Measurements from ENCODE around the gene CCL1. TPM values are rescaled to one million over a fixed set of nuclear protein-coding genes. Genes with fewer than 3 reads are reported as not detected.

The CCL1 gene
- total RNA-seq, 1 donor from 2014 or later = not detected

DNA sequence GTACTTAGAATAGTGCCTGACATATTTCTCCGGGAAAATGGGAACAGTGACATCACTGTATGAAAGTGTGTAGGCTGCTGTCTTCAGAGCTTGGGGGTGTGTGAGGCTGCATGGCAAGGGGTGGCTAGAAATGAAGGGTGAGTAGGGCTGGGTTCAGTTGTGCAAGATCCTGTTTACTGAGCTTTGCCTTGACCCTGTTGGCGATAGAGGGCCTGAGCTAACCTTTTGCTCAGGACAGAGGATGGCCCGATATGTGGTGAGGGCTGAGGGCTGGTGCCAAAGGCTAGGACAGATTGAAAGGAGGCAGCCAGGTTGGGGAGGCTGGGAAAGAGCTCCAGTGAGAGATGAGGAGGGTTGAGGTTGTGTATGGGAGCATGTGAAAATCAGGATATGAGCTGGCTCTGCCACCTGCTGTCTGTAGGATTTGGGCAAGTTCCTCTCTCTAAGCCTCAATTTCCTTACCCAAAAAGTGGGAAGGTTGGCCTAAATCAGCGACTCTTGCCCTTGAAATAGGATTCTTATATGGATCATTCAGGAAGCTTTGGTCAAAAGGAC is 6.0 kb upstream of the CCL1 start:
- Histone ChIP-seq H3K27me3 (ENCODE audit: control insufficient read depth, insufficient read depth, low read length) (no peaks in the 10 kb centered on the region), H3K36me3 (ENCODE audit: control insufficient read depth, insufficient read depth, low read length) (no peaks in the 10 kb centered on the region), H3K4me3 (ENCODE audit: low read depth, low read length) (no peak overlapping the region)
- no peak for TF ChIP-seq CTCF (IDR thresholded peaks at IDR 0.05; ENCODE audit: insufficient read depth, low read length, severe bottlenecking)
- DNase-seq (ENCODE audit: low read depth) (no peak), FAIRE-seq (no peak)

DNA sequence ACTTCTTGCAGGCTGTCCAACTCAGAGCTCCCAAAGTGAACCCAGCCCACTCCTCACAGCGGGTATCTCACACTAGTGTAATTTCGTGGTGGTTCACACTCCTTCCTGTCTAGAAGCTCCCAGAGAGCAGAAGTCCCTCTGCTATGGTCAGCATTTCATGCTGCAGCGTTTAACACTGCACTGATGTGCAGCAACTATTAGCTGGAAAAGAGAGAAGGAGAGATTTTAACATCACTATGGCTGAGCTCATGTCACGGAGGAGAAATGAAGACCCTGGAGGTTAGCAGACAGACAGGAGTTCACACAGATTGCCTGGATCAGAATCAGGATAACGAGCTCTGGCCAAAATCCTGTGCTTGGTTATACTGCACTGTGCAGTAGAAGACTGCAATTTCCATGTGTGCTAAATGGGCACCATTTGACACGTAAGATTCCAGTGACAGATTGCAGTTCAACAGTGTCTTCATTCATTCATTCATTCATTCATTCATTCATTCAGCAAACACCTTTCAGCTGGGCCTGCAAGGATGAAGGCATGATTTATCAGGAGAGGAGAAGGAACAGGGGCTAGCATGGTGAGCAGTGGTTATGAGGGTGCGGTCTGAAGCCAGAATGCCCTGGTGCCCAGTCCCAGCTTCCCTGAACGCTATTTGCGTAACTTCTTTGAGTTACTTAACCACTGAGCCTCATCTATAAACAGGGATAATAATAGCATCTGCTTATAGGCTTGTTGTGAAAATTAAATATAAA is 5.3 kb upstream of the CCL1 start:
- TF ChIP-seq CTCF (IDR thresholded peaks at IDR 0.05; ENCODE audit: insufficient read depth, low read length, severe bottlenecking) = no peak
- DNase-seq (ENCODE audit: low read depth) = no peak
- no peak overlapping the region for H3K4me3 ChIP-seq (ENCODE audit: low read depth, low read length)
- H3K36me3 ChIP-seq (ENCODE audit: control insufficient read depth, insufficient read depth, low read length) = no peaks in the 10 kb centered on the region
- no peaks in the 10 kb centered on the region for H3K27me3 ChIP-seq (ENCODE audit: control insufficient read depth, insufficient read depth, low read length)
- FAIRE-seq = no peak

DNA sequence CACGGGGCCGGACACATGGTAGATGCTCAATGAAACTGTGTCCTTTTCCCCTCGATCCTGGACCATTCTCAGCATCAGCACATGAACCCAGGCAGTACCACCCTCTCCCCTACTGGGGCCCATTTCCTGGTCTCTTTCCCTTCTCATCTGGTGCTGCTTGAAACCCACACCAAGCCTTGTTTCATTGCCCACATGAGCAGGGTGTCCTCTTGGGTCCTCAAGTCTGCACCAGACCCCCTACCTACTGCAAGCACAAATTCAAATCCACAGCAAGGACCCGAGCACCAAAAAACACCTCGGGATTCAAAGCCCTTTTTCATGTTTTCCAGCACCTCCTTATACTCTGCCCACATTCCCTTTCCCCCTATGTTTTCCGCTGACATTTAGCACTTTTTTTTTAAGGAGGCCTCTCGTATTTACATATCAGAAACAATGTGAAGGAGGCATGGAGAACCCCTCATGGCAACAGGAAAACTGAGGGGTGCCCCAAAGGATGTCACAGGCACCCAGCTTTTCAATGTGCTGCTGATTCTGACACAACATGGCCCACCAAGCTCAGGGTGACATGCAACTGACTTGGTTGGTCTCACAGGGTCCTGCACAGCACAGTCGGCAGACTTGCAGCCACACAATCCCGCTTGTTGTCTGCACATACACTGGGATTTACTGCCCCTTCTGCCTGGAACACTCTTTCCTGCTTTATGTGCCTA is 4.6 kb upstream of the CCL1 start:
- no peaks in the 10 kb centered on the region for H3K36me3 ChIP-seq (ENCODE audit: control insufficient read depth, insufficient read depth, low read length)
- no peak overlapping the region for H3K4me3 ChIP-seq (ENCODE audit: low read depth, low read length)
- TF ChIP-seq CTCF (IDR thresholded peaks at IDR 0.05; ENCODE audit: insufficient read depth, low read length, severe bottlenecking) = no peak
- H3K27me3 ChIP-seq (ENCODE audit: control insufficient read depth, insufficient read depth, low read length) = no peaks in the 10 kb centered on the region
- FAIRE-seq (no peak), DNase-seq (ENCODE audit: low read depth) (no peak)

DNA sequence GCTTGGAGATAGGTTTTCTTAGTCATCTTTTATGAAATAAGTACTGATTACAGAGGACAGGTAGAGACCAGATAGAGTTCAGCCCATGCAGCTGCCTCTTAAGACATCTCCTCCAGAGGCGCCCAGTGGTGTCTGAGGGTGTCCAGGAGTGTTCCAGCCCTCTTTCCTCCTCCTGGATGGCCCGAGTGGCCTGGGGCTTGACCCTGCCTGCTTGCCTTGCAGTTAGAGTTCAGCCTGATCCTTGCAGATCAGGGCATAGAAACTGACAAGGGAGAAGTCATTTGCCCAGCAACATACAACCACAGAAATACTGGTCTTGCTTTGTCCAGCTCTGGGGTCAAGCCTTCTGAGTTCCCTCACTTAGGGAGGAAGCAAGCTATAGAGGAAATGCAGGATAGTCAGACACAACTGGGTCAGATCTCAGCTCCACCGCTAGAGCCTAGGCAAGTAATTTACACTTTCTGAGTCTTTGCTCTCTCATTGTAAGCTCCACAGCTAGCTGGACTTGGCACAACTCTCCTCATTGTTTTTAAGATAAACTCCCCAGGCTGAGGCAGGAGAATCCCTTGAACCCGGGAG is 3.6 kb upstream of the CCL1 start:
- DNase-seq (ENCODE audit: low read depth) = no peak
- Histone ChIP-seq H3K36me3 (ENCODE audit: control insufficient read depth, insufficient read depth, low read length) (no peaks in the 10 kb centered on the region), H3K27me3 (ENCODE audit: control insufficient read depth, insufficient read depth, low read length) (no peaks in the 10 kb centered on the region), H3K4me3 (ENCODE audit: low read depth, low read length) (no peak overlapping the region)
- no peak for FAIRE-seq
- TF ChIP-seq CTCF (IDR thresholded peaks at IDR 0.05; ENCODE audit: insufficient read depth, low read length, severe bottlenecking) = no peak

DNA sequence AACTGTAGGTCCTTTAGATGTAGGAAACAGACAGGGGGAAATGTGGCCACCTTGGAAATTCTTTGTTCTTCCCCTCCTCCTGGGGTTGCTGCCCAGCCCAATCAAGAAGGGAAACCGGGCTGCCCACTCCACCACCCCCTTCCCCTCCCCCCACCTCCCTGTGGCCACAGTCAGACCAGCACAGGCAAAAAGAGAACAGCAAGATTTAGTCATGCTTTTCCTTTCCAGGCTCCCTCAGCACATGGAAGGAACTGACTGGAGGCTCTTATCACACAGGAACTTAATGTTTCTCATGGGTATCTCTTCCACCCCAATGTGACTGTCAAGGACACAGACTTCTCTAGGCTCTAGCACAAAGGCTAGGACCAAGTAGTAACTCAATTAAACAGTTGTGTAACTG is 3.0 kb upstream of the CCL1 start:
- TF ChIP-seq CTCF (IDR thresholded peaks at IDR 0.05; ENCODE audit: insufficient read depth, low read length, severe bottlenecking) = no peak
- no peak for FAIRE-seq
- Histone ChIP-seq H3K4me3 (ENCODE audit: low read depth, low read length) (no peak overlapping the region), H3K27me3 (ENCODE audit: control insufficient read depth, insufficient read depth, low read length) (no peaks in the 10 kb centered on the region), H3K36me3 (ENCODE audit: control insufficient read depth, insufficient read depth, low read length) (no peaks in the 10 kb centered on the region)
- no peak for DNase-seq (ENCODE audit: low read depth)

All from bronchial epithelial cell (primary cell).